ENCODE measurements around the gene CUZD1.

Gene CUZD1

GRCh38 chr10:122845783-122846332 lies at the start of gene CUZD1:
Gene CUZD1 (minus strand): TSS chr10:122845857. CDS start chr10:122845843, 14 bp downstream.
- Histone ChIP-seq H2AFZ (ENCODE audit: low read depth) (no peak within 1 kb of the TSS), H3K4me2 (no peak within 1 kb of the TSS), H3K79me2 (ENCODE audit: insufficient read depth, low read depth) (no peaks in the 10 kb centered on the region), H3K9ac (no peak within 1 kb of the TSS), H4K20me1 (ENCODE audit: insufficient read depth) (no peaks in the 10 kb centered on the region), H3K27ac (no peak within 1 kb of the TSS), H3K4me1 (ENCODE audit: low read depth, poor library complexity, severe bottlenecking) (peaks cover 11% of the 10 kb centered on the region), H3K4me3 (IDR thresholded peaks at IDR 0.05; ENCODE audit: insufficient read depth, low read depth, low read length) (no peak within 1 kb of the TSS), H3K36me3 (ENCODE audit: insufficient read depth) (no peaks in the 10 kb centered on the region), H3K27me3 (ENCODE audit: insufficient read depth, low read depth) (no peaks in the 10 kb centered on the region)
- no peak for TF ChIP-seq CTCF (conservative IDR thresholded peaks at IDR 0.05; ENCODE audit: low read depth, low read length)

DNA sequence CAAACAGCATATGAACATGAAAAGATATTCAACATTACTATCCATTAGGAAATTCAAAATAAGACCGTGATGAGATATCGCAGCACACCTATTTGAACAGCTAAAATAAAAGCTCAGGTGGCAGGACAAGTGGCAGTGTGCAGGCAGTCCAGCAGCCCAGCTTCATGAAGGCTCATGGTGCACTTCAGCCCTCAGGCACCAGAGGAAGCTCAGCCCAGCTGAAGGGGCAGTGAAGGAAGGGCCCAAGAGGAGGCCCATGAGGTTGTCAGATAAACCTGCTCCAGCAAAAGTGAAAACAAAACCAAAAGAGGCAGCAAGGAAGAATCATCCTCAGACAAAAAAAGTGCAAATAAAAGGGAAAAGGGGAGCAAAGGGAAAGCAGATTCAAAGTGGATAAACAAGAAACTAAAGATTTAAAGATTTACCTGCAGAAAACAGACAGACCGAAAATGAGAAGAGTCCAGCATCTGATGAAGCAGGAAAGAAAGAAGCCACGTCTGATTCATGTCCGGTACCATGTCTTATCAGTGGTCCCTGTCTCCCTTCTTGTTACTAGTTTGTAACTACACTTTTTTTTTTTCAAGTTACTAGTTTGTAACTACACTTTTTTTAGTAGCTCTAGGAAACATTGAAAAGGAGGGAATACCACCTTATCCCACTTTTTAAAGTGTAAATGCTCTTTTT lies 48.7 kb upstream of the CUZD1 start:
- Histone ChIP-seq H3K36me3 (ENCODE audit: insufficient read depth) (no peaks in the 10 kb centered on the region), H3K9ac (no peak overlapping the region), H3K27me3 (ENCODE audit: insufficient read depth, low read depth) (no peaks in the 10 kb centered on the region), H4K20me1 (ENCODE audit: insufficient read depth) (no peaks in the 10 kb centered on the region), H3K79me2 (ENCODE audit: insufficient read depth, low read depth) (no peaks in the 10 kb centered on the region), H3K4me3 (IDR thresholded peaks at IDR 0.05; ENCODE audit: insufficient read depth, low read depth, low read length) (no peak overlapping the region), H3K27ac (no peak overlapping the region), H3K4me2 (no peak overlapping the region), H2AFZ (ENCODE audit: low read depth) (no peak overlapping the region), H3K4me1 (ENCODE audit: low read depth, poor library complexity, severe bottlenecking) (no peaks in the 10 kb centered on the region)
- no peak for TF ChIP-seq CTCF (conservative IDR thresholded peaks at IDR 0.05; ENCODE audit: low read depth, low read length)

DNA sequence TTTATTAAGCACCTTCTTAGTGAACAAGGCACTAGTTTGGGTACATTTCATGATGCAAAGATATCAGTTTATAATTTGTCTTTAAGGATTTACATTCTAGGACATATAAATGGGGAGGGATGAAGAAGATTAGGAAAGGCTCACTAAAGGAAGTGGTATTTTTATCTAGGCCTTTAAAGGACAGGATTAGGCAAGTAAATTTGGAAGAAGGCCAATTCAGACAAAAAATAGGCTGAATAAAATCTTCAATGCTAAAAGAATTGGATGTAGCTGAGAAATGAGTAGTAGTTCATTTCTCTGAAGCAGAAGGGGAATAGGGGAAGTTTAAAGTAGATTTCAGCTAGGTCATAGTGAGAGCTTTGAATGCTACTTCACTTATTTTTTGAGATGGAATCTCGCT lies 38.5 kb upstream of the CUZD1 start:
- no peaks in the 10 kb centered on the region for H3K27me3 ChIP-seq (ENCODE audit: insufficient read depth, low read depth)
- no peak overlapping the region for H3K4me3 ChIP-seq (IDR thresholded peaks at IDR 0.05; ENCODE audit: insufficient read depth, low read depth, low read length)
- H3K4me1 ChIP-seq (ENCODE audit: low read depth, poor library complexity, severe bottlenecking), result peaks cover 5% of the 10 kb centered on the region
- H3K9ac ChIP-seq, result no peak overlapping the region
- H3K79me2 ChIP-seq (ENCODE audit: insufficient read depth, low read depth), result peaks cover 1% of the 10 kb centered on the region; the same call in 1 of the 2 replicates
- no peaks in the 10 kb centered on the region for H4K20me1 ChIP-seq (ENCODE audit: insufficient read depth)
- H3K27ac ChIP-seq, result no peak overlapping the region
- H3K4me2 ChIP-seq, result no peak overlapping the region
- H3K36me3 ChIP-seq (ENCODE audit: insufficient read depth), result no peaks in the 10 kb centered on the region
- H2AFZ ChIP-seq (ENCODE audit: low read depth), result no peak overlapping the region
- TF ChIP-seq CTCF (conservative IDR thresholded peaks at IDR 0.05; ENCODE audit: low read depth, low read length), result no peak

- H3K9ac ChIP-seq, result no peak overlapping the region
- H3K4me2 ChIP-seq, result no peak overlapping the region
- H3K79me2 ChIP-seq (ENCODE audit: insufficient read depth, low read depth), result peaks cover 15% of the 10 kb centered on the region
- H3K36me3 ChIP-seq (ENCODE audit: insufficient read depth), result no peaks in the 10 kb centered on the region
- no peaks in the 10 kb centered on the region for H3K27me3 ChIP-seq (ENCODE audit: insufficient read depth, low read depth)
- H3K4me1 ChIP-seq (ENCODE audit: low read depth, poor library complexity, severe bottlenecking), result peaks cover 14% of the 10 kb centered on the region
- H2AFZ ChIP-seq (ENCODE audit: low read depth), result no peak overlapping the region
- H4K20me1 ChIP-seq (ENCODE audit: insufficient read depth), result no peaks in the 10 kb centered on the region
- TF ChIP-seq CTCF (conservative IDR thresholded peaks at IDR 0.05; ENCODE audit: low read depth, low read length), result no peak
- no peak overlapping the region for H3K27ac ChIP-seq
- H3K4me3 ChIP-seq (IDR thresholded peaks at IDR 0.05; ENCODE audit: insufficient read depth, low read depth, low read length), result no peak overlapping the region
Observed at GRCh38 chr10:122882766-122883165, 37.1 kb upstream of the CUZD1 start.
